Hepatocyte (in vitro differentiated cells): Measurements from ENCODE around the gene DCTN2.

Experiments used
- CTCF ChIP-seq: fragments of 200-600 bp; sonication (generic); IDR thresholded peaks from 2 replicates; pipeline ENCODE4 v1.5.1; 2016; ENCODE audit warnings: antibody characterized with exemption, mild to moderate bottlenecking; ENCODE audit not compliant: poor library complexity
- EZH2 ChIP-seq: fragments of 200-600 bp; sonication (generic); IDR thresholded peaks from 2 replicates; pipeline ENCODE4 v1.6.1; 2016; ENCODE audit warnings: antibody characterized with exemption, mild to moderate bottlenecking, borderline replicate concordance

GRCh38 chr12:57579011-57579410 lies 32.0 kb upstream of the DCTN2 start:
- TF ChIP-seq CTCF: no peak
- TF ChIP-seq EZH2: no peak
